ENCODE measurements around the gene KCNE2.

The KCNE2 gene, protein sequence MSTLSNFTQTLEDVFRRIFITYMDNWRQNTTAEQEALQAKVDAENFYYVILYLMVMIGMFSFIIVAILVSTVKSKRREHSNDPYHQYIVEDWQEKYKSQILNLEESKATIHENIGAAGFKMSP

DNA sequence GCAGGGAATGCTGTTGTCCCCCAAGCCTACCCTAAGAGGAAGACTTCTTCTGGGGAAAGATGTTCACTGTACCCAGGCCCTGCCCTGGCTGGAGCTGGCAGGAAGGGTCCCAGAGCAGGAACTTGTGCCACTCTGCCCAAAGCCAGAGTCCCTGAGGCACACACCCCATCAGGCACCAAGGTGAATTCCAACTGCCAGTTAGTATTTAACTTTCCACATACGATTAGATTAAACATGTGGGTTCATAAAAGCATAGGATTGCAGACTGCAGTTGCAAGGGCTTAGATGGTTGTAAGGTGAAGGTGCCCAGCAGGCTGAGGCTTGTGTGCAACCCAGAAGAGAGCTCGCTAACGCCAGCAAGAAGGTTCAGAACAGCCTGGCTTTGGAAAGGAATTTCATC lies at the start of gene KCNE2:
Gene KCNE2, plus strand, starts transcription at position 274 of the 400 bp plus-strand sequence. CDS start 6,473 bp downstream, outside the sequence.
- DNase-seq = no peak

DNA sequence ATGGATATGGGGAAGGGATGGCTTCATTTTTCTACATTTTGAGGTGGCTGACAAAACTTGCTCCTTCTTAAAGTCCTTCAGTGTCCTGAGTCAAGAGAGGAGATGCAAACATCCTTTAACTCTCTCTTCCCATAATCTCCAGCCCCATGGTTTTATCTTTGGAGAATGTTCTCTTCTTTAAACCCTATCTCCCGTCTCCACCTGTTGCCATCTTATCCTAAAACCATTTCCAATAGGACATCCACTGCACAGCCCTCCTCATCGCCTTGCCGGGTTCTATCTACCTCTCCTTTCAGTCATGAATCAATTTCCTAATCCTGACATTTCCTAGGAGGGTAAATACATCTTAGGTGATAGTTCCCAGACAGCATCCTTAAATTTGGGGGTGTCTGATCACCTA lies 44.2 kb upstream of the KCNE2 start:
- DNase-seq = no peak

DNA sequence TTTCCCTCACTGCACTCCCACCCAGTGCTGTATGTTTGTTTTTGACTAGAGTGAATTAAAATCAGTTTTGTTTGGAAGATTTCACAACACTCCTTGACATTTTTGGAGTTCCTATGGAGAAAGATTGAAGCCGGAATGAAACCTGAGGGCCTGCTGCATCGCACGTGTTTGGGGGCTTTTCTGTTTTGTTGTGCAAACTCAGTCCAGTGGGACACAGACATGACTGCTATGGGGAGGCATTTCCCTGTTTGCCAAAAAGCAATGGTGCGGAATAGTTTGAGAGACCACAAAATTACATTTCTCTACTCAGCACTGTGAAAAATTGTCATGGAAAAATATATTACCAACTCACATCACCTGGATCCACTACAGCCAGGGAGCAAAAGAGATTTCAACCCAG lies 43.8 kb upstream of the KCNE2 start:
- no peak for DNase-seq

DNA sequence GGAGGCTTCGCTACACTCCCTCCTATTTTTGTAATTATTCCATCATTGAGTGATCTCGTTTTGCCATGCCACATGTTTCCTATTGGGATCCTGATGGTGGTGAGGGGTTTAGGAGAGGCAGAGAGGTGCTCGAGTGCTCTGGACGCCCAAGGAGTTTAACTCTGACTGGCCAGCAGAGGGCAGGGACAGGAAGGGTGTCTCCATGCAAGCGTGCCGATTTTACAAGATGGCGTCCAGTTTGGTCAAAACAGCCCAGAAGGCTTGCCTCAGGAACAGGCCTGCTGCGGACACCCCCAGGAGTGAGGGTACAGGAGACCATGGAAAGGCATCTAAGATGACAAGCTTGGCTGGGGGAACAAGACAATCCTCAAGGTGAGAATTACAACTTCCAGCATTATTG lies 33.8 kb upstream of the KCNE2 start:
- no peak for DNase-seq

DNA sequence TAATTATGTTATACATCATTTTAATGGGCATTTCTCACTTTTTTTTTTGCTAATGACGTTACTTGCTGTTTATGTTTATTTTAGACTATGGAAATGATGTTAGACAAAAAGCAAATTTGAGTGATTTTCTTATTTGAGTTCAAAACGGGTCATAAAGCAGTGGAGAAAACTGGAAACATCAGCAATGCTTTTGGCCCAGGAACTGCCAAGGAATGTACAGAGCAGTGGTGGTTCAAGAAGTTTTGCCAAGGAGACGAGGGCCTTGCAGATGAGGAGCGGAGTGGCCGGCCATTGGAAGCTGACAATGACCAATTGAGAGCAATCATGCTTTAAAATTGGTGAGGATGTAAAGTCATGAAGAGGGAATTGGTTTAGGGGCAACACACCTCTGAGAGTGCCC lies 32.1 kb upstream of the KCNE2 start:
- no peak for DNase-seq

DNA sequence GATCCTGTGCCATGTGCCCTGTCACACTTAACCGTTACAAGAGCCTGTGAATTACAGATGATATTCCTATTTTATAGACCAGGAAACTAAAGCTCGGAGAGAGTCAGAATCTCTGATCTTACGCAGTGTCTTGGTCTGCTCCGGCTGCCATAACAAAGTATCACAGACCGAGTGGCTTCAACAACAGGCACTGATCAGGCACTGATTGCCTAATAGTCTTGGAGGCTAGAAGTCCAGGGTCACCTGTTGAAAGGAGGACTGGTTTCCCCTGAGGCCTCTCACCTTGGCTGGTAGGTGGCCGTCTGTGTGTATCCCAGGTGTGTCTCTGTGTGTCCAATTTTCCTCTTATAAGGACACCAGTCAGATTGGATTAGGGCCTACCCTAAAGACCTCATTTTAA lies 31.5 kb upstream of the KCNE2 start:
- DNase-seq = no peak

DNA sequence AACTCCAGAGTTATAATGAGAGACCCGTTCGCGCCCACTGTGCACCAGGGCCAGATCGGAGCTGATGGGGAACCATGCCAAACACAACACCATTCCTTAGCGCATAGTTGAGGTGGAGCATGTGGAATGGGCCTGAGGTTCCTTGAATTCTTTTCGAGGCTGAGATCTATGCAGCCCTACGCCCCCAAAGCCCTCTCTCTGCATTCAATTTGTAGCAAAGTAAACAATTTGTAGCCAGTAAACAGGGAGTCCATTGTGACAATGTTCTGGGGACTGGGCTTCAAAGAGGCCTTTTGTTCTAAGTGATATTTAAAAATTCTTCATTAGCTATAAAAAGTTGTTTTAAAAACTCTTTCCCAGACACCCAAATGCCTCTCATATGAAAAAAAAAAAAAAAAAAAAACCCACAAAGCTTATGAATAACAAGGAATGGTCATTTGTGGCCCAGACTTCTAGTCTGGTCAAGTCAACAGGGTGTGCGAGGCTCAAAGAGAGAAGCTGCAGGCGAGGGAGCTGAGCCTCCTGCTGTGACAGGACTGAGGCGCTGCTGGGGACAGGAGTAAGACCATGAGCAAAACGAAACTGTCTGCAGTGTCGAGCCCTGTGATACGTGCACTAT lies 30.6 kb upstream of the KCNE2 start:
- no peak for DNase-seq

DNA sequence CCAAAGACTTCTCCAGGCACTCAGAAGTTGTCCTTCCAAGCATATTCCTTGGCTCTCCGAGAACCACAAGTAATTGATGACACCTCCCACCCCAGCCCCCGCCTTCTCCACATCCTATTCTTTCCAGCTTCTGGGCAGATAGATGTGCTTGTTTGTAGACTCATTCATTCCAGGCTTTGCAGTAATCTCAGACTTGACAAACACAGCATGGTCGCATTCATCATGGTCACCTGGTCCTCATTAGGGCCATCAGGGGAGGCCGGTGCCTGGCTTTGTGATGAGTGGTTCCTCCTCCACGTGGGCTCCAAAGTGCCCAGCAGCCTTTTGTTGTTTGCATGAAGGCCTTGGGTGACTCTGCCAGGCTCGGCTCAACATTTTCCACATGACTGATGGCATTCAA lies 28.5 kb upstream of the KCNE2 start:
- no peak for DNase-seq

DNA sequence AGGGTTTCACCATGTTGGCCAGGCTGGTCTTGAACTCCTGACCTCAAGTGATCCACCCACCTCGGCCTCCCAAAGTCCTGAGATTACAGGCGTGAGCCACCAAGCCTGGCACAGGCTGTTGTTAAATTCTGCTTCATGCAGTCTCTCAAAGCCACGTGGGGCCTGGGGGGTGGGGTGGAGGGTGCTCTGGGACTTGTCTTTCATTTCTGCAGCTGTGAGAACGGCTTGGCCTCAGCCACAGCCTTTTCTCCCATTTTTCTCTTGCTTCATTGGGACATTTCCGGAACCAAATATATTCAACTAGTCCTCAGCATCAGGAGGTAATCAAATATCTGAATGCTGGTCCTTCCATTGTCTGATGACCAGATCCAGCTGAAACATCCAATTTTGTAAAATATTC lies 27.6 kb upstream of the KCNE2 start:
- no peak for DNase-seq

DNA sequence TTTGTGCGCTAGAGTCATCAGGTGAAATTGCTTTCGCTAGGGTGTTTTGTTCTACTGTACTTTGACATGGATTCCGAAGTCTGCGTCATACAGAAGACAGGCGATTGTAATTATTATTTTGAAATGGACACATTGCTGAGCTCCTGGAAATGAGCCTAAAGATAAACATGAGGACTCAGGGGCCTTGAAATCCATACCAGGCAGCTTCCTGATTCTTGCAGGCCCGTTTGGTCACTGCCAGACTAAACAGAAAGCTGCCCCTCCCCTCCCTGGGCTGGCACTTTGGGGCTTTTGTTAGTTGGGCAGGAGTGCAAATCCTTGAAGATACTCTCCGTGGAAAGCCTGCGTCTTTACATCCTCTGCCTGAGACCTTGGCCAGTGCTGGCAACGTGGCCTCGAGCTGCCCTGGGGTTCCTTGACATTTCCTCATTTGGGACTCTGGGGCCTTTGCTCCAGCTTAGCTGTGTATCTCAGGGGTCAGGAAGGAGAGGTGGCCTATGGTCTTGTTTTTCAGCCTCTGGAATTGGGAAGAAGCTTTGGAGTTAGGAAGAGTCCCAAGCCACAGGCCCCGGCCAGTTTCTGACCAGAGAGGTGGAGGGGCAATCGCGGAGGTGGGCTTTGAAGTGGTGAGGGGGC lies 26.9 kb upstream of the KCNE2 start:
- no peak for DNase-seq

DNA sequence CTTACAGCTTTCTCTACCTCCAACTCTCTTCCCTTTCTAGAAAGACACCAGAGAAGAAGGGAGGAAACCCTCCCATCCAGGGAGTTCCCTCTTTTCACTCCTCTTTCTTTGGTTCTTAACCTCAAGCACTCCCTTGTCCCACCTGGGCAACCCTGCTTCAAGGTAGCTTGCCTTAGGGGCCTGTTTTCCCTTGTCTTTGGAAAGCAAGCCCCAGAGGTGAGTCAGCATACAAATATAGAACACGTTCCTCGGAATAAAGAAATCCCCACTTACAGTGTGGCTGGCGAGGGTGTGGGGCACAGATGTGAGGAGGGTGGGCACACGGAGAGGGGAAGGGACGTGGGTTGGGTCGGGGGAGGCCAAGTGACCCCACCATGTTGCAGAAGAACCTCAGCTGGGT lies 26.1 kb upstream of the KCNE2 start:
- DNase-seq = no peak

DNA sequence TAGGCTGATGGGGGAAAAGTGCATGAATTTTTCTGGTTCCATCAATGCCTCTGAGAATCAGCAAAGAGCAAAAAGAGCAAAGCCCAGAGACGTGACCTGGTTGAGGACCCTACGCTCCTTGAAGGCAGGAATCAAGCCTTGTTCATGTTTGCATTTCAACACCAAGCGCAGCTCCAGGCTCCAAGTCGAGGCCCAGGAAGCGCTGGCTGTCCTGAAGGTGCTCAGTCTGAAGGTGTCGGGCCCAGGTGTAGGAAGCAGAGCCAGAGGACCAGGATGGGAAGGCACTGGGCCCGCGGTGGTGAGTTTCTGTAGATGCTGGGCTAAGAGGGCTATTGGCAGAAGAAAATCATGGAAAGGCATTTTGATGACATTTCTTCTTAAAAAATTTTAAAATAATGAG lies 25.6 kb upstream of the KCNE2 start:
- no peak for DNase-seq

DNA sequence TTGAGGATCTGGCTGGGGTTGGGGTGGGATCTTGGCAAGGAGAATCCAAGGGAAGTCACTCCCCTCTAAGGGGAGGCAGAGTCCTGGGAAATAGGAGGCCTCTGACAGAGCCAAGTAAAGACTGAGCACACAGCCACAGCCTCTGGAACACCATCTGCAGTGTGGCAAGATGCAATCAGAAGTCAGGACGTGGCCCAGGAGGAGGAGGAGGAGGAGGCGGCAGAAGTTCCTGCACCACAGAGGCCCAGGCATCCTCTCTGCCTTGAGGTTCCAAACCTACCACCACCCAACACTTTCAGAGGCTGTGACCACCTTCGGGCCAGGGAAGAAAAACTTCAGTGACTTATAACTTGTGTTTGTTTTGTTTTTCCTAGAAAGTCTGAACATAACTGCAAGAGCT lies 23.7 kb upstream of the KCNE2 start:
- no peak for DNase-seq

DNA sequence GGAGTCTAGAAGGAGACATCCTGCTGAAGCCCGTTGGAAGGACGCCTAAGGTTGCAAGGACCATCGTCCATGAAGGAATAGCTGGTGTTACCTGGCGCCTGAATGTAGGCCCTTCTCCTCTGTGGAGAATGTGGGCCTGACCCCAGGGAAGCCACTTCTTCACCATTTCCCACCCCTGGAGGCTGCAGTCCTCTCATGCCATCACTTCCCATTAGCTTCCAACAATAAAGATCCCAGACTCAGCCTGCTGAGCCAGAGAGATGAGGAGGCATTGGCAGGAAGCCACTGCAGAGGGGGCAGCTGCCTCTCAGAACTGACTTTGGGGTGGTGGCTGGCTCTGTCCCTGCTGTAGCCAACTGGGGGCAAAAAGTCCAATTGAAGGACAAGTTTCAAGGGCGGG lies 21.3 kb upstream of the KCNE2 start:
- no peak for DNase-seq

DNA sequence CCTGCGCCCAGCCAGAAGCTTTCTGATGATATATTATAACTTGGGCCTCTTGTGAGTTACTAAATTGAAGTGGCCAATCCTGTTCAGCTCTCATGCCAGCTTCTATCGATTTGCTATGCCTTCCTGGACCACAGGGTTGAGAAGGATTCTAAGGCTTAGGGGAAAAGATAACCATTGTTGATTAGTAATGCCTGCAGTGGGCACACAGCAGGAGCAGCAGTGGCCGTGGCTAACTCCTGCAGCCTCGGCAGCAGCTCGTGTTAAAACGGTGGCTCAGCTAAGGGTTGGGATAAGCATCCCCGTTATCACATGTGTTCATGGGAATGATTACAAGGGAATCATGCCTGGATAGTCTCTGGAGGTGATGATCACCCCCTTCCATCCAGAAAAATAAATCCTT lies 20.5 kb upstream of the KCNE2 start:
- DNase-seq = no peak

DNA sequence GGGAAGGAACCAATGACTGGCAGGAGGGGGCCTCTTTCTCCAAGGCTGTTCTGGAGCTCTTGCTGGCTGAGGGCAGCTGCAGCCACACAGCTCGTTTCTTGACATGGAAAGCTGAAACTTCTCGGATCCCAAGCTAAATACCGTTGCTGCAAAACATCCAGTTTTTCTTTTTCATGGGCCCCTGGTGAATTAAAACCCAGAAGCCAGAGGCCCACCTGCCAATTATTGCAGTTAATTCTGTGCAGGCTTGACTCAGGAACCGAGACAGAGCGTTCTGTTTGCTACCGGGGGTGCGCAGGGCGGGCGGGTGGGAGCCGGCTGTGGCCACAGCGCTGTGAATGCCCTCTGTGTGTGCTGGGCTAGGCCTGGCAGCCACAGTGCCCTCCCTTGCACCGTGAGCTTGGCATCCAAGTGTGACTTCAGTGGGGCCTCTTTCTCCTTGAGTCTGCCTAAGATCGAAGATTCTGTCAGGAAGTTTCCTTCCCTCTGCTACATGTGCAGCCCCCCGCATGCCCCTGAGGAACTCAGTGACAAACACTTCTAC lies 19.9 kb upstream of the KCNE2 start:
- no peak for DNase-seq

DNA sequence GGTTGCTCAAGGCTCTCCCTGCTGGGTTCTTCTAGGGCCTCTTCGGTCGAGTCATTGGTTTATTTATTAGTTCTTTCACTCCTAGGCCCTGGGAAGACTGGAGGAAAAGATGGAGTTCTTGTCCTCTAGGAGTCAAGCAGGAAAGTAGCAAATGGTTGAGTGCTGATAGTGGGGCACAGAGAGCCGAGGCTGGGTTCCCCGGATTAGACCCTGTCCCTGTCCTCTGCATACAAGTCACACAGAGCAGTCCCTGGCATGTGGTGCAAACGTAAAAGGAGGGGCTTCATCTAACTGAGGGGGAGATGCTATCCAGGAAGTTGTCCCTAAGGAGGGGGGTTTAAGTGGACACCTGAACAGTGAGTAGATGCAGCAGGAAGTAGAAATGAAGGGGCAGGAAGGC lies 19.2 kb upstream of the KCNE2 start:
- no peak for DNase-seq

DNA sequence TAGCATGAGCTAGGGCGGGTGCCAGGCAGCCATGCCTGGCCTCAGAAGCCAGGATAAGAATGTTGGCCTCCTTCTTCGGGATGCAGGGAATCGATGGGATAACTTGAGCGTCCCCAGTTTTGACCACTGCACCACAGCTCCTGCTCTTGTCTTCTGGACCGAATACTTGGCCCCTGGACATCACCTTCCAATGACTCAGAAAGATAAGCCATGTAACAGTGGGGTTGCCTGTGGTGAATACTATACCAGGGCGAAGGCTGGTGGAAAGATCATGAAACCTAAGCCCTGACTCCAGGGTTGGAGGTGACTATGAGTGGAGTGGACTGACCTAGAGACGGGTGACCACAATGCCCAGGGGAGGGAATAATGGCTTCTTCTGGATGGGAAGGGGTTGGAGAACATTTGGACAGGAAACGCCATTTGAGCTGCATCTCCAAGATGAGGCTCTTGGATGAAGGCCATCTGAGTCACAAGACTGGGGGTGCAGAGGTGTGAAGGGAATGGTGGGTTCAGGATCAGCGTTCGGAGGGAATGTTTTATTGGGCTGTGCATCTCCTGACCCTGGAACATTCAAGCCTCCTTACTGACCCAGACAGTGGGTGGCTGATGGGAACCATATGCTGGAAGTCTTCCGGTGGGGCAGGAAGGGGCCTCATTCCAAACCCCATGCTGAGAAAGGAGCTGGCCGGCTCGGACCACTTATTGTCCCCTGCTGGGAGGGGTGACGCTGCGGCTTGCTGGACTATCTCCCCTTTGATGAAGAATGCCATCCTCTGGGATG lies 18.5 kb upstream of the KCNE2 start:
- no peak for DNase-seq

DNA sequence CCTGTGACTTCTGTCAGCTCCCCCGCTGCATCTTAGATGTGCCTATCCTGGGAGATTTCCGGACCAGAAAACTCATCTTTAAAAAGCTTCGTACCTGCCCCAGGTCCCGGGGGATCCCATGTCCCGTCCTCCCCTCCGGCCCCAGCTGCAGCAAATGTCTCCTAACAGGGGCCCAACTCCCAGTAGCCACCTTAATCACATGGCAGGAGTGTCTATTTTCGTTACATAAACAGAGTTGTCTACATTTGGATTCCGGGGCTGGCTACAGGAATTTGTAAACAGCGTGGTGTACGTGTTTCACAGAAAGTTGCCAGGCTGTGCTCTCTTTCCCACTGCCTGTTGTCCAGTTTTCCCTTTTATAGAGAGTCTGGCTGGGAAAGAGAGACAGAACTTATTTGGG lies 17.9 kb upstream of the KCNE2 start:
- no peak for DNase-seq

DNA sequence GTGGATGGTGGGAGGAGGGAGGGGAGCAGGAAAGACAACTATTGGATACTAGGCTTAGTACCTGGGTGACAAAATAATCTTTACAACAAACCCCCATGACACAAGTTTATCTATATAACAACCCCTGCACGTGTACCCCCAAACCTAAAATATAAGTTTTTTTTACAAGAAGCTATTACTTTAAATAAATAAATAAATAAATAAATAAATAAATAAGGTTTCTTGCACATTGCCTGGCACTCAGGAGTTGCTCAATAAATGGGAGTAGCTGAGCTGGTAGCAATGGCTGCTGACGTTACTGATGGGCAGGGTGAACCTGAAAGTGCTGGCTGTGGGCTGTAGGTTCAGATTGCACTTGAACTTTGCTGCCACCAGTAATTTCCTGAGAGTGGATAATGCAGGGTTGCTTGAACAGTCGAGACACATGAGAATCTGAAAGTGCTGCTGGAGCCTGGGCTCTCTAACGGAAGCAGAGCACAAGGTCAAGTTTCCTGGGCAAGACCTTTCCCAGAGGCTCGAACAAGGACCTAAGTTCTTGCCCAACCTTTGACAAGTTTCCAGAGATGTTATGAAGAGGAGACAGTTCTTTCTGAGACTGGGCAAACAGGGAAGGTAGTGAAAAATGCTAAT lies 14.8 kb upstream of the KCNE2 start:
- no peak for DNase-seq

DNA sequence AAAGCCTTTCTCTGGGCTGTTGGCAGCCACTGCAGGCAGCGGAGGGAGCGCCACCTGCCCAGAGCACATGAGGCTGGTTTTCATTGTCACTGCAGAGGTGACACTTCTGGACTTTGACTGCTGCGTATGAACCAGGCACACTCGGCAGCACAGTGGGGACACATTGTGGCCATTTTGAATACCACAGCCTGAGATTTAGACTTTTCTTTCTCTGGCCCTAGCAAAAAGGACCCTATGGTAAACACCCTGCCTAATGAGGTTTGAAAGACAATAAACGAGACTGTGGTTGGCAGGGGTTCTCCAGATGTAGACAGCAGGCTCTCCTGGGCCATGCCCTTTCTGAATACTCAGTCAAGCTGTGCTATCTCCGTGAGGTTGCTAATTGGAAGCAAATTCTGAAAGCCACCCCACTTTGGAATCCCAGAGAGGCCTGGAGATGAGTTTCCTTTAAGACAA lies 12.0 kb upstream of the KCNE2 start:
- DNase-seq = no peak

DNA sequence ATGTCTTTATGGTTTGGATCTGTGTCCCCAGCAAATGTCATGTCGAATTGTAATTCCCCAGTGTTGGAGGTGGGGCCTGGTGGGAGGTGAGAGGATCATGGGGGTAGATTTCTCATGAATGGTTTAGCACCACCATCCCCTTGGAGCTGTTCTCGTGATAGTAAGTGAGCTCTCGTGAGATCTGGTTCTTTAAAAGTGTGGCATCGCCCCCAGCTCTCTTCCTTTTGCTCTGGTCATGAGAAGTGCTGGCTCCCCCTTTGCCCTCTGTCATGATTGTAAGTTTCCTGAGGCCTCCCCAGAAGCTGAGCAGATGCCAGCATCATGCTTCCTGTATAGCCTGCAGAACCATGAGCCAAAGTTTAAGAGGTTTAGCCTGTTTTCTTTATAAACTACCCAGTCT lies 11.2 kb upstream of the KCNE2 start:
- no peak for DNase-seq

DNA sequence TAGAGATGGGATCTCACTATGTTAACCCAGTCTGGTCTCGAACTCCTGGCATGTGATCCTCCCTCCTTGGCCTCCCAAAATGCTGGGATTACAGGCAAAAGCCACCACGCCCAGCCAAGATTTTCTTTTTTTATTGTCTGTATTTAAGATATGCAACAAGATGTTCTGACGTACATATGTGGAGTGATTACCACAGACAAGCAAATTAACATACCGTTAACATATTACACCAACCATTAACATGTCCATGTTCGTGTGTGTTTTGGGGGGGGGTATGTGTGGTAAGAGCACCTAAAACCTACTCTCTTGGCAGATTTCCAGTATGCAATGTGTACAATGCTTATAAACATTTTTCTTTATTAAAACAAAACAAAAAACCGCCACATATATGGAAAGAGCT lies 10.6 kb upstream of the KCNE2 start:
- DNase-seq = no peak
